ENCODE results near the gene PXK.
"Not testable (repeated sequence)": the region's sequence is repeated elsewhere in the genome, so short reads cannot be mapped to it uniquely, and the experiment has no call there.

PXK gene

GRCh38 chr3:58440996-58441355, 108.3 kb downstream of the PXK start:
- H3K4me1 ChIP-seq (ENCODE audit: insufficient read depth, low read length) = peaks cover 28% of the 10 kb centered on the region
- H3K9me3 ChIP-seq (ENCODE audit: control insufficient read depth, insufficient read depth, low read length); H3K9ac ChIP-seq (ENCODE audit: low read depth, low read length); H3K36me3 ChIP-seq (ENCODE audit: insufficient read depth, low read length): not testable (repeated sequence)

DNA sequence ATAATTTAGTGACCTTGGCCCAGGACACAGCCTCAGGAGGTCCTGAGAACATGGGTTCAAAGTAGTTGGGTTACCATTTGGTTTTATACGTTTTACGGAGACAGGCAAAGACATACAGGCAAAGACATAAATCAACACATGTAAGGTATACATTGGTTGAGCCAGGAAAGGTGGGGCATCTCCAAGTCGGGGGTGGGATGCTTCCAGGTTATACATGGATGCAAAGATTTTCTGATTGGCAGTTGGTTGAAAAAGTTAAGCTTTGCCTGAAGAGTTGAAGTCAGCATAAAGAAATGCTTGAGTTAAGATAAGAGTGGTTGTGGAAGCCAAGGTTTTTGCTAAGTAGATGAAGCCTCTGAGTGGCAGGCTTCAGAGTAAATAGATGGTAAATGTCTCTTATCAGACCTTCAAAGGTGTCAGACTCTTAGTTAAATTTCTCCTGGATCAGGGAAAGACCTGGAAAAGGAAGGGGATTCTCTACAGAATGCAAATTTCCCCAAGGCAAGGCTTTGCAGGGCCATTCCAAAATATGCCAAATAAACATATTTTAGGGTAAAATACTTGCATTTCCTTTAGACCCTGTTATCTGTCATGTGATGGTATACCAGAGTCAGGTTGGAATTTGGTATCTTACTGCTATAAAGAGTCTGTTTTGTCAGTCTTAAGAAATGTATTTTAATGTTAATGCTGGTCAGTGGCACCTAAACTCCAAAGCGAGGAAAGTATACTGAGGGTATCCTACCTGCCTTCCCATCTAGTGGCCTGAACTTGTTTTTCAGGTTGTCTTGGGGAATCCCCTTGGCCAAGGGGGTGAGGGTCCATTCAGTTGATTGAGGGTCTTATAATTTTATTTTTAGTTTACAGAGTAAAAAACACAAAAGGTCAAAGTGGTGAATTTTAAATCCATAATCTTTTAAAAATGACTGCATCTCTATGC, 109.1 kb downstream of the PXK start:
- H3K9me3 ChIP-seq (ENCODE audit: control insufficient read depth, insufficient read depth, low read length) = no peaks in the 10 kb centered on the region
- no peaks in the 10 kb centered on the region; the same call in 1 of the 2 replicates for H3K36me3 ChIP-seq (ENCODE audit: insufficient read depth, low read length)
- peaks cover 20% of the 10 kb centered on the region for H3K4me1 ChIP-seq (ENCODE audit: insufficient read depth, low read length)
- no peak overlapping the region for H3K9ac ChIP-seq (ENCODE audit: low read depth, low read length)

- Histone ChIP-seq H3K36me3 (ENCODE audit: insufficient read depth, low read length) (no peaks in the 10 kb centered on the region), H3K4me1 (ENCODE audit: insufficient read depth, low read length) (no peaks in the 10 kb centered on the region), H3K9ac (ENCODE audit: low read depth, low read length) (no peak overlapping the region), H3K9me3 (ENCODE audit: control insufficient read depth, insufficient read depth, low read length) (peaks cover 2% of the 10 kb centered on the region; the same call in 1 of the 2 replicates)
Measured at GRCh38 chr3:58452176-58452575, 119.5 kb downstream of the PXK start.

DNA sequence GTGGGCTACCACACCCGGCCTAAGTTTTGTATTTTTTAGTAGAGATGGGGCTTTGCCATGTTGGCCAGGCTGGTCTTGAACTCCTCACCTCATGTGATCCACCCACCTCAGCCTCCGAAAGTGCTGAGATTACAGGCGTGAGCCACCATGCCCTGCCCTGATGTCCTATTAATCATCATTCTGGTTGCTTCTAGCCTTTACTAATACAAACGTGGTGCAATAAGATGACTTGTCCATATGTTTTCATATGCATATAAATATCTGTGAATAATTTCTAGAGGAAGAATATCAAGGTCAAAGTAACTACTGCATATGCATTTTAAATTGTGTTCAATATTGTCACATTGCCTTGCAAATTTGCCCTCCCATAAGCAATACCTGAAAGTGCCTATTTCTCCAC, 126.5 kb downstream of the PXK start:
- no peak overlapping the region for H3K9ac ChIP-seq (ENCODE audit: low read depth, low read length)
- H3K36me3 ChIP-seq (ENCODE audit: insufficient read depth, low read length) = no peaks in the 10 kb centered on the region
- no peaks in the 10 kb centered on the region; the same call in 1 of the 2 replicates for H3K9me3 ChIP-seq (ENCODE audit: control insufficient read depth, insufficient read depth, low read length)
- H3K4me1 ChIP-seq (ENCODE audit: insufficient read depth, low read length) = no peaks in the 10 kb centered on the region; the same call in 1 of the 2 replicates

GRCh38 chr3:58462829-58463180, 130.1 kb downstream of the PXK start:
- no peaks in the 10 kb centered on the region for H3K36me3 ChIP-seq (ENCODE audit: insufficient read depth, low read length)
- no peak overlapping the region for H3K9ac ChIP-seq (ENCODE audit: low read depth, low read length)
- H3K4me1 ChIP-seq (ENCODE audit: insufficient read depth, low read length) = peaks cover 3% of the 10 kb centered on the region; the same call in 1 of the 2 replicates
- H3K9me3 ChIP-seq (ENCODE audit: control insufficient read depth, insufficient read depth, low read length) = no peaks in the 10 kb centered on the region

DNA sequence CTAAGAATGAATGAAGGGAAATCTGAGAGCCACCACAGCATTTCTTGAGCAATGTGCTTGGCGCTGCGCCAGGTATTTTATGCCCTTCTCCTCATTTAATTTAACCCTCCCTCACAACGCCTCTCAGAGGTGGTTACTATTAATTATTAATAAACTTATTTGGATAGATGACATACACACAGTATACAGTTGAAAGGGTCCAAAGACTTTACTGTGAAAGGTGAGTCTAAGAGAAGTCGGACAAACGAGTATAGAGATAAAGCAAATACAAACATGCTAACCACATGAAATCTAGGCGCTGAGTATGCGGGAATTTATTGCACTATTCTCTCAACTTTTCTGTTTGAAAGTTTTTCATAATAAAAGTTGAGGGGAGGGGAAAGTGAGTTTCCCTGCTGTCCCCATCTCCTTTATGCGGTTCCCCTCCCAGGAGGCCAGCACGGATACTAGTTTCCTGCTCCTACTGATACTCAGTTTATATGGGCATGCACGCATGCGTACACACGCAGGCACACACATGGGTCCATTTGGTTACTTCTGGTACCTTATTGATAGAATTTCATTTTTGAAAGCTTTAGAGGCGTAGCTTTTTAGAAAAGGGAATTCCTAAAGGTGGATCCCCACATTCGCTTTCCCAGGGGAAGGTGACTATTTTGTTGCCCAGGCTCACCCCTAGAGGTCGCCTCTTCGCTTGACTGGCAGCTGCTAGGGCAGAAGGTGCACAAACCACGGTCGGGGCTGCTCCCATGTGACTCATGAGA, 130.7 kb downstream of the PXK start:
- Histone ChIP-seq H3K9me3 (ENCODE audit: control insufficient read depth, insufficient read depth, low read length) (no peaks in the 10 kb centered on the region), H3K36me3 (ENCODE audit: insufficient read depth, low read length) (no peaks in the 10 kb centered on the region), H3K4me1 (ENCODE audit: insufficient read depth, low read length) (peaks cover 3% of the 10 kb centered on the region; the same call in 1 of the 2 replicates), H3K9ac (ENCODE audit: low read depth, low read length) (peak overlapping the region; percentile 25; the same call in 1 of the 2 replicates)

DNA sequence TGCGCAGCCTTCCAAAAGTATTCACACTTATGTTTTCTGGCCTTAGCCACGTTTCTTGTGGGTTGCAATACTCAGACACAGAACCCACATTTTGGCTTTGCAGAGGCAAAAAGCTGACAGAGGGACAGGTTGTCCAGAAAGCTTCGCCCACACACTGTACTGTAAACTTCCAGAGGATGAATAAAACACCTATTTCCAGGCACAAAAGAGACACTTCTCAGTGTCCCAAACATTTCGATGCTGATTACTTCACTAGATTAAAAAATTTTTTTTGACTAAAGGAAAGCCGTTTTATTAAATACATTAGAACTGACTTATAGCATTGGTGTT, 131.2 kb downstream of the PXK start:
- H3K36me3 ChIP-seq (ENCODE audit: insufficient read depth, low read length) = no peaks in the 10 kb centered on the region
- H3K4me1 ChIP-seq (ENCODE audit: insufficient read depth, low read length) = peaks cover 3% of the 10 kb centered on the region; the same call in 1 of the 2 replicates
- no peaks in the 10 kb centered on the region for H3K9me3 ChIP-seq (ENCODE audit: control insufficient read depth, insufficient read depth, low read length)
- H3K9ac ChIP-seq (ENCODE audit: low read depth, low read length) = no peak overlapping the region

GRCh38 chr3:58464866-58465265, 132.2 kb downstream of the PXK start:
- Histone ChIP-seq H3K9me3 (ENCODE audit: control insufficient read depth, insufficient read depth, low read length) (no peaks in the 10 kb centered on the region), H3K9ac (ENCODE audit: low read depth, low read length) (no peak overlapping the region), H3K36me3 (ENCODE audit: insufficient read depth, low read length) (no peaks in the 10 kb centered on the region), H3K4me1 (ENCODE audit: insufficient read depth, low read length) (peaks cover 3% of the 10 kb centered on the region; the same call in 1 of the 2 replicates)

GRCh38 chr3:58466899-58467563, 134.3 kb downstream of the PXK start:
- H3K4me1 ChIP-seq (ENCODE audit: insufficient read depth, low read length) = peaks cover 21% of the 10 kb centered on the region
- H3K36me3 ChIP-seq (ENCODE audit: insufficient read depth, low read length) = no peaks in the 10 kb centered on the region

GRCh38 chr3:58469096-58469495, 136.4 kb downstream of the PXK start:
- Histone ChIP-seq H3K4me1 (ENCODE audit: insufficient read depth, low read length) (peaks cover 22% of the 10 kb centered on the region), H3K9ac (ENCODE audit: low read depth, low read length) (no peak overlapping the region), H3K9me3 (ENCODE audit: control insufficient read depth, insufficient read depth, low read length) (no peaks in the 10 kb centered on the region), H3K36me3 (ENCODE audit: insufficient read depth, low read length) (no peaks in the 10 kb centered on the region)

More at GRCh38 chr3:58466899-58467563, 134.3 kb downstream of the PXK start:
- H3K9me3 ChIP-seq (ENCODE audit: control insufficient read depth, insufficient read depth, low read length) = no peaks in the 10 kb centered on the region
- no peak overlapping the region for H3K9ac ChIP-seq (ENCODE audit: low read depth, low read length)

GRCh38 chr3:58470363-58471024, 137.8 kb downstream of the PXK start:
- Histone ChIP-seq H3K4me1 (ENCODE audit: insufficient read depth, low read length) (peaks cover 22% of the 10 kb centered on the region), H3K9ac (ENCODE audit: low read depth, low read length) (no peak overlapping the region), H3K9me3 (ENCODE audit: control insufficient read depth, insufficient read depth, low read length) (no peaks in the 10 kb centered on the region)

DNA sequence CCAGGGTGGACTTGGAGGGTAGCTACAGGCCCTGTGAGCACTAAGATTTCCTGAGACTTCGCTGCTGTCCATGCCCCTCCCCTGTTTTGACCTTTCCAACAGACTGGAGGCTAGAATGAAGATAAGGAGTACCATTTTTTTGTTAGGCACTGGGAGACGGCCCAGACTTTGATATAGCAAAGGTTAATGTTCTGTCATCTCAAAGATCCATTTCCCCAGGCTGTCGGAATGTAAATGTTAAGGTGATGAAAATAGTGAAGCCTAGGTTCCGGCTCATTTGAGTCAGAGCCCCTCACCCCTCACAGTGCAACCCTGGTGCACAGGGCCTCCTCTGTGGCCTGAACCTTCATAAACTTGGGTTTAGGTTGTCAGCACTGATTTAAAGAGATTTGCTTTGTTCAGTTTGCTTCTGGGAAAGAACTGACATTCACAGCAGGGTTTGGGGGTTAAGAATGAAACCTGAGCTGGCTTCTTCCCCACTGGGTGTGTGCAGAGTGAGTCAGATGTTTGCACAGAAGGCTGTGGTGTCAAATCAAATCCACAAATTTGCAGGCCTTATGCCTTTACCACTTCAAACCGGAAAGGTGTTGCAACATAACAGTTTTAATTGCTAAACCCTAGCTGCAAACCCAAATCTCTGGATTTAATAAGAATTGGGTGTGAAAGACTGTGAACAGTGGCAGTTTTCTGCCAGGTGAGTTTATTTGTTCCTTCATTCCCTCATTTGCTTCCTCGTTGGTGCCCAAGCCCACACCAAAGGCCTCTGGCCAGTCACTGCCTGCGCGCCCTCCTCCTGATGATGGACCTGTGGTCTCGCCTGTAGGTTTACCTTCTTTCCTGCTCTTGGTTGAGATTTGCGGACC, 138.6 kb downstream of the PXK start:
- Histone ChIP-seq H3K9ac (ENCODE audit: low read depth, low read length) (no peak overlapping the region), H3K9me3 (ENCODE audit: control insufficient read depth, insufficient read depth, low read length) (no peaks in the 10 kb centered on the region), H3K4me1 (ENCODE audit: insufficient read depth, low read length) (peaks cover 22% of the 10 kb centered on the region), H3K36me3 (ENCODE audit: insufficient read depth, low read length) (no peaks in the 10 kb centered on the region)

More at GRCh38 chr3:58470363-58471024, 137.8 kb downstream of the PXK start:
- no peaks in the 10 kb centered on the region for H3K36me3 ChIP-seq (ENCODE audit: insufficient read depth, low read length)

DNA sequence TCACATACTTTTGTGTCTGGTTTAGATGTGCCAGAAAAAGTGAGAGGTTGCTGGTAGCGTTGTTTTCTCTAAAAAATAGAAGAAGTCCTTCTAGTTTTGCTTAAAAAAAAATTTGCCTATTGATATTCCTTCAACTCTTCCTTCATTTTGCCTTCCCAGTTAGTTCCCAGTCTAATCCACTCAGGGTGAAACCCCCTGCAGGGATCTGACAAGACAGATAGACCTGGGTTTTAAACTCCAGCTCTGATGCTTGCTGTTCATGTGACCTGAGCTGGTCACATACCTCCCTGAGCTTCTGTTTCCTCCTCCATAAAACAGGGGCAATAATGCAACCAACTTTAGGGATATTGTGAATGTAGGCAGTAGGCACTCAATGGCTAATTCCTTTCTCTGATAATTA, 140.6 kb downstream of the PXK start:
- Histone ChIP-seq H3K9me3 (ENCODE audit: control insufficient read depth, insufficient read depth, low read length) (no peaks in the 10 kb centered on the region), H3K4me1 (ENCODE audit: insufficient read depth, low read length) (peaks cover 19% of the 10 kb centered on the region), H3K9ac (ENCODE audit: low read depth, low read length) (no peak overlapping the region), H3K36me3 (ENCODE audit: insufficient read depth, low read length) (no peaks in the 10 kb centered on the region)
